ENCODE results near the gene TRAPPC4. TPM values are rescaled to one million over a fixed set of nuclear protein-coding genes. Genes with fewer than 3 reads are reported as not detected.
A peak's percentile ranks its signal among the peaks of the same experiment; 100 is the strongest.

TRAPPC4 gene
- polyA plus RNA-seq, 1 donor (not counting 4 experiments of a cell fraction or from before 2014, with no cell fraction given), result 121 TPM

DNA sequence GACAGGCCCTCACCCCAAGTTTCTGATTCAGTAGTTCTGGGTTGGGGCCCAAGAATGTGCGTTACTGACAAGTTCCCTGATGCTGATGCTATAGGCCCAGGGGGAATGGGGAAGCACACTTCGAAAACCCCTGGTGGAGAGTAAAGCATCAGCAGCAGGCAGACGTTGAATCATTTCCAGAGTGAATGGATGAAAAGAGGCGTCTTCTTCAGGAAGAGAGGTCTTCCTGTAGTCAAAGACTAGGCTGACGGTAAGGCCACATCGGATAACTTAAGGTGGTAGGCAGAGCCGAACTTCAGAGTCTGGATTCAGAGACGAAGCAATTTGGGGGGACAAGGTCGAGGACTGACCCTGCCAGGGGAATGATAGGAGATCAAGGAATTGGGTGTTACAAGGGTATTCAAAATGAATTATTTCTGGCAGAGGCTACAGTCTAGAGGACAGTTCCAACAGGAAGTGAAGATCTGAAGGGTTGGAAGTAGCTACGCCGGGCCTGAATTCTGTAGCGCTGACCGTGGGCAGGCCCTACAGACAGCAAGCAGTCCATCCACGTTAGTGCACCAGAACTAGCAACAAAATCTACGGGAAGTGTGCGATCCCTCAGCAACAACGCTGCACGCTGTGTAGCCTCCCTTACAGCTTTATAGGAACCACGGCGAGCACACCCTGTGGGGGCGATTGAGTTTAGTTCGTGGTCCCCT, 21.5 kb upstream of the TRAPPC4 start:
- peak; percentile 62 for FAIRE-seq
- no peaks in the 10 kb centered on the region for H3K9me3 ChIP-seq (ENCODE audit: control insufficient read depth, low read depth, low read length)
- no peaks in the 10 kb centered on the region for H4K20me1 ChIP-seq (ENCODE audit: control insufficient read depth, extremely low read depth, insufficient read depth, low read length)
- dilution Hi-C loops (cut with MboI; ENCODE audit: extremely low pct_ligation_motif_present, low sequenced_read_pairs), result no loop called here
- H3K9me1 ChIP-seq (ENCODE audit: control insufficient read depth, extremely low read depth, insufficient read depth, low read length), result no peaks in the 10 kb centered on the region
- H3K79me2 ChIP-seq (ENCODE audit: control insufficient read depth, insufficient read depth, low read length), result peaks cover 21% of the 10 kb centered on the region
- H3K27ac ChIP-seq (ENCODE audit: control insufficient read depth, insufficient read depth, low read length), result peak overlapping the region; percentile 23
- H3K9ac ChIP-seq (ENCODE audit: control insufficient read depth, extremely low read depth, insufficient read depth, low read length), result peak overlapping the region; percentile 76
- no peaks in the 10 kb centered on the region for H3K27me3 ChIP-seq (ENCODE audit: control insufficient read depth, extremely low read depth, insufficient read depth, low read length)
- H3K4me3 ChIP-seq (ENCODE audit: control insufficient read depth in 2 of 3, extremely low read depth in 1 of 3, insufficient read depth in 2 of 3, low read depth in 1 of 3, low read length in 3 of 3), result peak overlapping the region; percentile 60 to 95 (median 93)
- peaks cover 3 to 7% of the 10 kb centered on the region in 2 experiments for H3K36me3 ChIP-seq (ENCODE audit: control insufficient read depth in 2 of 2, extremely low read depth in 1 of 2, insufficient read depth in 2 of 2, low read length in 2 of 2)
- DNase-seq (ENCODE audit: low read depth, low spot score), result no peak
- TF ChIP-seq, protein P1, sequence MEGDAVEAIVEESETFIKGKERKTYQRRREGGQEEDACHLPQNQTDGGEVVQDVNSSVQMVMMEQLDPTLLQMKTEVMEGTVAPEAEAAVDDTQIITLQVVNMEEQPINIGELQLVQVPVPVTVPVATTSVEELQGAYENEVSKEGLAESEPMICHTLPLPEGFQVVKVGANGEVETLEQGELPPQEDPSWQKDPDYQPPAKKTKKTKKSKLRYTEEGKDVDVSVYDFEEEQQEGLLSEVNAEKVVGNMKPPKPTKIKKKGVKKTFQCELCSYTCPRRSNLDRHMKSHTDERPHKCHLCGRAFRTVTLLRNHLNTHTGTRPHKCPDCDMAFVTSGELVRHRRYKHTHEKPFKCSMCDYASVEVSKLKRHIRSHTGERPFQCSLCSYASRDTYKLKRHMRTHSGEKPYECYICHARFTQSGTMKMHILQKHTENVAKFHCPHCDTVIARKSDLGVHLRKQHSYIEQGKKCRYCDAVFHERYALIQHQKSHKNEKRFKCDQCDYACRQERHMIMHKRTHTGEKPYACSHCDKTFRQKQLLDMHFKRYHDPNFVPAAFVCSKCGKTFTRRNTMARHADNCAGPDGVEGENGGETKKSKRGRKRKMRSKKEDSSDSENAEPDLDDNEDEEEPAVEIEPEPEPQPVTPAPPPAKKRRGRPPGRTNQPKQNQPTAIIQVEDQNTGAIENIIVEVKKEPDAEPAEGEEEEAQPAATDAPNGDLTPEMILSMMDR (optimal IDR thresholded peaks at IDR 0.05 in 1 of 3, IDR thresholded peaks at IDR 0.05 in 1 of 3, conservative IDR thresholded peaks at IDR 0.05 in 1 of 3; ENCODE audit: extremely low read depth in 1 of 3, insufficient read depth in 2 of 3, low read length in 3 of 3), result peak in 2 of 3 experiments; percentile 35 to 41
- no peak for TF ChIP-seq EZH2 (IDR thresholded peaks at IDR 0.05; ENCODE audit: low read length)
- peak overlapping the region; percentile 100 for H2AFZ ChIP-seq (ENCODE audit: control insufficient read depth, low read length)
- H3K4me1 ChIP-seq (ENCODE audit: control insufficient read depth, extremely low read depth, insufficient read depth, low read length), result peaks cover 26% of the 10 kb centered on the region
- H3K4me2 ChIP-seq (ENCODE audit: control insufficient read depth, extremely low read depth, insufficient read depth, low read depth, low read length), result peak overlapping the region; percentile 98

DNA sequence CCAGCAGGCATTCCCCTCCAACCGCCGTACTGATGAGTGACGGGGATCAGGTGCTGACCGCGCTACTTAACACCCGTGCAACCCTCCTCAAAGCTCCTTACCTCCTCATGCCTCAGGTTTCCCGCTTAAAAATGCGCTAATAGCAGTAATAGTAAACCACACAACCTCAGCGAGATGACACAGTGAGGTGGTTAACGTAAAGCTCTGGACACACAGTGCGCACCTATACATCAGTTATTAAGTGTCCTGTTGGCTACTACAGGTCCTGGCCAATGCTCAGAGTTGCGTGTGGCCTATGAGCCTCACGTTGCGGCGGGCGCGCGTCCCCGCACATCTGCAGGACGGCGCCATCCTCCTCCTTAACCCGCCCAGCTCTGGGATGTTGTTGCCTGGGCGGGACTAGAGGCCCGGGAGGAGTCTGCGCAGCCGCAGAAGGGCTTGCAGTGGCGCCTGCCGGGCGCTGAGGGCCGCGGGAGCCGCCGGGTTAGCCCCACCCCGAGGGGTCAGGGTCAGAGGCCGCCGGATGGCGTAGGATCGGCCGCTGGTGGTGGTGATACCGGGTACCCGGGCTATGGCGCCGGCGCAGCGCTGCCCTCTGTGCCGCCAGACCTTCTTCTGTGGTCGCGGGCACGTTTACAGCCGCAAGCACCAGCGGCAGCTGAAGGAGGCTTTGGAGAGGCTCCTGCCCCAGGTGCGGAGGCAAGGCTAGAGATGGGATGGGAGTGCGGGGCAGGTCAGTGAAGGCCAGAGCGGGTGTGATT, 20.8 kb upstream of the TRAPPC4 start, which contains the start of gene CENATAC:
Gene CENATAC (plus strand): TSS at position 512 of the 761 bp plus-strand sequence. CDS start 60 bp downstream, at position 572.
- Histone ChIP-seq H3K27me3 (ENCODE audit: control insufficient read depth, extremely low read depth, insufficient read depth, low read length) (no peaks in the 10 kb centered on the region), H3K27ac (ENCODE audit: control insufficient read depth, insufficient read depth, low read length) (peak within 1 kb of the TSS; percentile 74), H3K9me3 (ENCODE audit: control insufficient read depth, low read depth, low read length) (no peaks in the 10 kb centered on the region), H3K4me2 (ENCODE audit: control insufficient read depth, extremely low read depth, insufficient read depth, low read depth, low read length) (peak within 1 kb of the TSS; percentile 98), H3K9me1 (ENCODE audit: control insufficient read depth, extremely low read depth, insufficient read depth, low read length) (no peaks in the 10 kb centered on the region), H3K4me3 (ENCODE audit: control insufficient read depth in 2 of 3, extremely low read depth in 1 of 3, insufficient read depth in 2 of 3, low read depth in 1 of 3, low read length in 3 of 3) (peak within 1 kb of the TSS; percentile 60 to 95 (median 93)), H2AFZ (ENCODE audit: control insufficient read depth, low read length) (peak within 1 kb of the TSS; percentile 100), H3K4me1 (ENCODE audit: control insufficient read depth, extremely low read depth, insufficient read depth, low read length) (peaks cover 26% of the 10 kb centered on the region), H3K79me2 (ENCODE audit: control insufficient read depth, insufficient read depth, low read length) (peaks cover 22% of the 10 kb centered on the region), H3K9ac (ENCODE audit: control insufficient read depth, extremely low read depth, insufficient read depth, low read length) (peak within 1 kb of the TSS; percentile 76), H4K20me1 (ENCODE audit: control insufficient read depth, extremely low read depth, insufficient read depth, low read length) (no peaks in the 10 kb centered on the region), H3K36me3 (ENCODE audit: control insufficient read depth in 2 of 2, extremely low read depth in 1 of 2, insufficient read depth in 2 of 2, low read length in 2 of 2) (peaks cover 3 to 7% of the 10 kb centered on the region in 2 experiments)
- TF ChIP-seq, protein P1 (optimal IDR thresholded peaks at IDR 0.05 in 1 of 3, IDR thresholded peaks at IDR 0.05 in 1 of 3, conservative IDR thresholded peaks at IDR 0.05 in 1 of 3; ENCODE audit: extremely low read depth in 1 of 3, insufficient read depth in 2 of 3, low read length in 3 of 3), result peak in 2 of 3 experiments; percentile 11 to 15
- TF ChIP-seq EZH2 (IDR thresholded peaks at IDR 0.05; ENCODE audit: low read length), result no peak
- dilution Hi-C loops (cut with MboI; ENCODE audit: extremely low pct_ligation_motif_present, low sequenced_read_pairs), result no loop called here
- no peak for DNase-seq (ENCODE audit: low read depth, low spot score)
- FAIRE-seq, result no peak
